ENCODE measurements around the gene YES1. TPM values are rescaled to one million over a fixed set of nuclear protein-coding genes. Genes with fewer than 3 reads are reported as not detected.

The YES1 gene
- total RNA-seq, 1 donor from 2014 or later, result 209 TPM

- Mint-ChIP-seq H3K27me3 (ENCODE audit: insufficient read depth, low read depth) (no peaks in the 10 kb centered on the region), H3K36me3 (peaks cover 17% of the 10 kb centered on the region), H3K4me3 (no peak overlapping the region), H3K4me1 (no peaks in the 10 kb centered on the region), H3K27ac (no peak overlapping the region), H3K9me3 (no peaks in the 10 kb centered on the region)
- Histone ChIP-seq H3F3A (ENCODE audit: low read depth) (no peaks in the 10 kb centered on the region), H2AFZ (replicated peaks) (no peak overlapping the region), H3K9ac (no peak overlapping the region), H3K4me1 (no peaks in the 10 kb centered on the region), H3K27me3 (no peaks in the 10 kb centered on the region), H3K4me2 (no peak overlapping the region), H3K27ac (no peak overlapping the region), H4K20me1 (ENCODE audit: low read depth) (peaks cover 24% of the 10 kb centered on the region), H3K4me3 (no peak overlapping the region), H3K79me2 (ENCODE audit: low read depth) (no peaks in the 10 kb centered on the region), H3K36me3 (peaks cover 20% of the 10 kb centered on the region), H3K9me3 (ENCODE audit: low read depth) (no peaks in the 10 kb centered on the region)
- TF ChIP-seq EZH2 (IDR thresholded peaks at IDR 0.05) (no peak), EZH2phosphoT487 (IDR thresholded peaks at IDR 0.05) (no peak)
- TF ChIP-seq, protein P1, sequence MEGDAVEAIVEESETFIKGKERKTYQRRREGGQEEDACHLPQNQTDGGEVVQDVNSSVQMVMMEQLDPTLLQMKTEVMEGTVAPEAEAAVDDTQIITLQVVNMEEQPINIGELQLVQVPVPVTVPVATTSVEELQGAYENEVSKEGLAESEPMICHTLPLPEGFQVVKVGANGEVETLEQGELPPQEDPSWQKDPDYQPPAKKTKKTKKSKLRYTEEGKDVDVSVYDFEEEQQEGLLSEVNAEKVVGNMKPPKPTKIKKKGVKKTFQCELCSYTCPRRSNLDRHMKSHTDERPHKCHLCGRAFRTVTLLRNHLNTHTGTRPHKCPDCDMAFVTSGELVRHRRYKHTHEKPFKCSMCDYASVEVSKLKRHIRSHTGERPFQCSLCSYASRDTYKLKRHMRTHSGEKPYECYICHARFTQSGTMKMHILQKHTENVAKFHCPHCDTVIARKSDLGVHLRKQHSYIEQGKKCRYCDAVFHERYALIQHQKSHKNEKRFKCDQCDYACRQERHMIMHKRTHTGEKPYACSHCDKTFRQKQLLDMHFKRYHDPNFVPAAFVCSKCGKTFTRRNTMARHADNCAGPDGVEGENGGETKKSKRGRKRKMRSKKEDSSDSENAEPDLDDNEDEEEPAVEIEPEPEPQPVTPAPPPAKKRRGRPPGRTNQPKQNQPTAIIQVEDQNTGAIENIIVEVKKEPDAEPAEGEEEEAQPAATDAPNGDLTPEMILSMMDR (IDR thresholded peaks at IDR 0.05), result no peak
- DNase-seq (ENCODE audit: low spot score), result no peak
Measured at GRCh38 chr18:676069-676468, 136.0 kb downstream of the YES1 start.

GRCh38 chr18:675307-675706 is 136.7 kb downstream of the YES1 start:
- Mint-ChIP-seq H3K27ac (no peak overlapping the region), H3K27me3 (ENCODE audit: insufficient read depth, low read depth) (no peaks in the 10 kb centered on the region), H3K4me3 (no peak overlapping the region), H3K9me3 (no peaks in the 10 kb centered on the region), H3K4me1 (no peaks in the 10 kb centered on the region), H3K36me3 (peaks cover 22% of the 10 kb centered on the region)
- no peak overlapping the region for H3K4me3 ChIP-seq
- H3K4me2 ChIP-seq, result no peak overlapping the region
- TF ChIP-seq, protein P1 (IDR thresholded peaks at IDR 0.05), result no peak
- no peak for TF ChIP-seq EZH2 (IDR thresholded peaks at IDR 0.05)
- TF ChIP-seq EZH2phosphoT487 (IDR thresholded peaks at IDR 0.05), result no peak
- H4K20me1 ChIP-seq (ENCODE audit: low read depth), result peaks cover 22% of the 10 kb centered on the region
- H3K9ac ChIP-seq, result no peak overlapping the region
- H3K27me3 ChIP-seq, result no peaks in the 10 kb centered on the region
- H3K27ac ChIP-seq, result no peak overlapping the region
- DNase-seq (ENCODE audit: low spot score), result no peak
- H3K36me3 ChIP-seq, result peaks cover 25% of the 10 kb centered on the region
- no peak overlapping the region for H2AFZ ChIP-seq (replicated peaks)
- H3K79me2 ChIP-seq (ENCODE audit: low read depth), result no peaks in the 10 kb centered on the region
- H3K9me3 ChIP-seq (ENCODE audit: low read depth), result no peaks in the 10 kb centered on the region
- no peaks in the 10 kb centered on the region for H3K4me1 ChIP-seq
- H3F3A ChIP-seq (ENCODE audit: low read depth), result no peaks in the 10 kb centered on the region

DNA sequence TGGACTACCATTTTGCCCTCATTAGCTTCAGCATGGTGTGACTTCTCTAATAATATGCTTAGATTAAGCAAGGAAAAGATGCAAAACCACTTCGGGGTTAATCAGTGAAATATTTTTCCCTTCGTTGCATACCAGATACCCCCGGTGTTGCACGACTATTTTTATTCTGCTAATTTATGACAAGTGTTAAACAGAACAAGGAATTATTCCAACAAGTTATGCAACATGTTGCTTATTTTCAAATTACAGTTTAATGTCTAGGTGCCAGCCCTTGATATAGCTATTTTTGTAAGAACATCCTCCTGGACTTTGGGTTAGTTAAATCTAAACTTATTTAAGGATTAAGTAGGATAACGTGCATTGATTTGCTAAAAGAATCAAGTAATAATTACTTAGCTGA is 138.3 kb downstream of the YES1 start:
- Histone ChIP-seq H3K9ac (no peak overlapping the region), H4K20me1 (ENCODE audit: low read depth) (peaks cover 14% of the 10 kb centered on the region), H3K27ac (no peak overlapping the region), H3K4me2 (no peak overlapping the region), H3K36me3 (peaks cover 25% of the 10 kb centered on the region), H3K4me1 (no peaks in the 10 kb centered on the region), H3K4me3 (no peak overlapping the region), H3F3A (ENCODE audit: low read depth) (no peaks in the 10 kb centered on the region), H2AFZ (replicated peaks) (no peak overlapping the region), H3K9me3 (ENCODE audit: low read depth) (no peaks in the 10 kb centered on the region), H3K27me3 (no peaks in the 10 kb centered on the region), H3K79me2 (ENCODE audit: low read depth) (no peaks in the 10 kb centered on the region)
- Mint-ChIP-seq H3K27me3 (ENCODE audit: insufficient read depth, low read depth) (peaks cover 3% of the 10 kb centered on the region), H3K36me3 (peaks cover 28% of the 10 kb centered on the region), H3K27ac (no peak overlapping the region), H3K4me1 (no peaks in the 10 kb centered on the region), H3K9me3 (no peaks in the 10 kb centered on the region), H3K4me3 (no peak overlapping the region)
- TF ChIP-seq EZH2phosphoT487 (IDR thresholded peaks at IDR 0.05) (no peak), EZH2 (IDR thresholded peaks at IDR 0.05) (no peak)
- TF ChIP-seq, protein P1 (IDR thresholded peaks at IDR 0.05), result no peak
- no peak for DNase-seq (ENCODE audit: low spot score)
